ENCODE data around the gene RSPH1.

RSPH1 gene

DNA sequence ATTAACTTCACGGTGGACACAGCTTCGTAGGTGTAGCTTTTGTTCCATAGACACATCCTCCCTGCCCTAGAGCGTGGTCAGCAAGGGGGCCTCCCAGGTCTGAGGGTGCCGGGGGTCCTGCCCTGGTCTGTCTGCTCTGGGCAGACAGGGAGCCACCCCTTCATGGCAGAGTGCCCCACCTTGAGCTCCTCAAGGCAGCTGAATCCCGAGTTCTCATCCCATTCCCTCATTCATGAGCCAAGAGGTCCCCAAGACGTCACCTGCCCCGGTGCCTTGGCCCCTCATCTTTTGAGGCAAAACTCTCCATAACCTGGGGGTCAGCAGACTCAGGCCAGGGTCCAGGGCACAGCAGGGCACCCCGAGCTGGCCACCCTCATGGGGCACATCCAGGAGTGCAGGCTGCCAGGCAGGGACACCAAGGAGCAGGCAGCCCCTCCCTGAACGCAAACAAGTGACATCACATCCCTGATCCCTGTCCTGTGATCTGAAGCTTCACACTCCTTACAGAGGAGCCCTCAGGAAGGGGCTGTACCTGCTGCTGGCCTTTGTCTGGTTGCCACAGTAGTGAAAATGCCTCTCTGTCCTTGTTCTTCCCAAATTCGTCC, 69.0 kb downstream of the RSPH1 start:
- DNase-seq (ENCODE audit: low read depth), result no peak

DNA sequence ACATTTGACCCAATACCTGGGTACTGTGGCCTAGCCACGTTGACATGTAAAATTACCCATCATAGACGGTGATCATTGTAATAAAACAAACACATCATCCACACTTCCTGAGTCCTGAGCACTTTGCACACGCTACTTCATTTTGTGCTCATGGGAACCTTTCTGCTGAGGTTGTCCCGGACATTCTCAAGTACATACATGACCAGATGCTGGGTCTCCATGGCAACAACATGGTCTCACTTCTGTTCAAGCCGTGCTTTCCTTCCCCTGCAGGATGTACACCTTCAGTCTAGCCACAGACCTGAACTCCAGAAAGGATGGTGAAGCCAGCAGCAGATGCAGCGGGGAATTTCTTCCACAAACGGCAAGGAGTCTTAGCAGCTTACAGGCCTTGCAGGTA, 69.6 kb downstream of the RSPH1 start:
- DNase-seq (ENCODE audit: low read depth), result no peak

DNA sequence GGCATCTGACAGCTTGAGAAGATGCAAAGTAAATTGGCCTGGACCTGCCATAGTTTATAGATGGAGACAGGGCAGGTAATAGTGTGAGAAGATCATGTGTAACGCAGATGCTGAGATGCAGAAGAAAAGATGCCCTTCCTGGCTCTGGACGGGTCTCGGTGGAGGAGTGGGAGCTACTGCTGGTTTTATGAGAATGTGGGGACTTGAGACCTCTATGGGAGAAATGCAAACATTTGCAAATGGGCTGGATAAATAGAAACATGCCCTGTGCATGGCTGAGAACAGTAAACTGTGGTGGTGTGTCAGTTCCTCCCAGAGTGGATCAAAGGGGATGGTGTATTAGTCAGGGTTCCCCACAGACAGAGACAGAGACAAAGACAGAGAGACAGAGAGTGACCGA, 70.4 kb downstream of the RSPH1 start:
- DNase-seq (ENCODE audit: low read depth), result no peak

- DNase-seq (ENCODE audit: low read depth), result no peak
Measured at GRCh38 chr21:42424914-42425541, 71.0 kb downstream of the RSPH1 start.

DNA sequence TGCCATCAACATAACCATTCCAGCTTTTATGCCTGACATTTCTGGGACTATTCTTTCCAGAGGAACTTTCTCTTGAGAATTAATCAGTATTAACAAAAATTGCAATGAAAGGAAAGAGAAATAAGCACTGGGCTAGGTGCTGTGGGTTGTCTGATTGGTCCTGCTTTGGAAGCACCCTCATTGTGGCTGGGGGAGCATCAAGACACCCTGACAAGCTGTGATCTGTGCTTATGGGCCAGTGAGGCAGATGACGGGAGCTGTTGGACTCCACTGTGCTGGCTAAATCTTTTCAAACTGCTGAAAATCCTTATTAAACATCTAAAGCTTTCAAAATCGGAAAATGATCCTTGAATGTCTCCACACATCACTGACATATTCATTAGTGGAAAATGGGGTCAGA, 72.3 kb downstream of the RSPH1 start:
- no peak for DNase-seq (ENCODE audit: low read depth)

DNA sequence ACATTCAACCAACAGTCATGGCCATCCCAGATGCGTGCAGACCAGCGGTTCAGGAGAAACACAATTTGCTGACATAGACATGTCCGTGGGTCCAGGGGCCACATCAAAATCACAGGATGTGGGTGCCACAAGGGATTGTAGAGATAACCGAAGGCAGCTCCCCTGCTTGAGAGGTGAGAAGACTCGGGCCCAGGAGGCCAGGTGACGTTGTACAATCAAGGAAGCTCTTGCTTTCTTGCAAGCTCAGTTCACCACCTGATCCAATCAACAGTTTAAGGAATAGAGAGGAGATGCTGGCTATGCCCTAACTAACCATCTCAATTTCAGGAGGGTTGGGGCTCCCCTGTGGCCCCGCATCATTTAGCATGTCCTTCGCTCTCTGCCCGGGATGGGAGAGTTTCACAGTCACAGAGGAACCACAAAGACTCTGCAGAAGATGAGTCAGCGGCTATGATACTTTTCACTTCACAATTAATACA, 72.8 kb downstream of the RSPH1 start:
- DNase-seq (ENCODE audit: low read depth), result no peak
